AML-193 (cell line): ENCODE measurements around the gene KCTD17.

Experiments
- DNase-seq, 2 experiments: peaks; one replicate each; lab custom pipeline; 2025; lab: John Stamatoyannopoulos, UW

Gene KCTD17

DNA sequence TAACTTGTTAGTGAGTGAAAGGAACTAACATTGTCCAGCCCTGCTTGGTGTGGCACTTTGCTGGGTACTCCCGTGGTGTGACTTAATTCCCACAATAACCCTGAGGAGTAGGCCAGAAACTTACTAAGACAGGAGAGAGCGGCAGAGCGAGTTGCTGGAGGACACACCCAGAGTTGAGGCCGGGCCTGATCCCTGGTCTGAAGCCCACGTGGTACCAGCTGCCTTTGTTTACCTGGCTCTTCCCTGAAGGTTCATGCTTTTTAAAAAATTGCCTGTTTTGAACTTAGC, 31.4 kb upstream of the KCTD17 start:
- peak; percentile 41 to 49 for DNase-seq

DNA sequence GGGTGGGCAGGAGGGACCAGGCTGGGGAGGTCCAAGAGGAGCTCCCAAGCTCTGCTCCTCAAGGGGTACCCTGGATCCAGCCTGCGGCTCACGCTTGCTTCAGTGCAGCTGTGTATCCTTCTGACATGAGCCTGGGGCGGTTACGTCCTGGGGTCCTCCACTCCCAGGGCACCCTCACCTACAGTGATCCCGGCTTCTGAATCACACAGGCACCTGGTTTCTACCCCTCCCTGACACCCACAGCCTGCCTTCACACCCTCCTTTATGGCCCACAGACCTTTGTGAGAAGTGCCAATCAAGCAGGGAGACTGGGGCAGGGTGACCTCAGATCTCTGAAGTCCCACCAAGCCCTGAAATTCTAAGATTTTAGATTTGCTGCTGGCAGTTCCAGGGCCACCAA, 30.5 kb upstream of the KCTD17 start:
- no peak for DNase-seq

DNA sequence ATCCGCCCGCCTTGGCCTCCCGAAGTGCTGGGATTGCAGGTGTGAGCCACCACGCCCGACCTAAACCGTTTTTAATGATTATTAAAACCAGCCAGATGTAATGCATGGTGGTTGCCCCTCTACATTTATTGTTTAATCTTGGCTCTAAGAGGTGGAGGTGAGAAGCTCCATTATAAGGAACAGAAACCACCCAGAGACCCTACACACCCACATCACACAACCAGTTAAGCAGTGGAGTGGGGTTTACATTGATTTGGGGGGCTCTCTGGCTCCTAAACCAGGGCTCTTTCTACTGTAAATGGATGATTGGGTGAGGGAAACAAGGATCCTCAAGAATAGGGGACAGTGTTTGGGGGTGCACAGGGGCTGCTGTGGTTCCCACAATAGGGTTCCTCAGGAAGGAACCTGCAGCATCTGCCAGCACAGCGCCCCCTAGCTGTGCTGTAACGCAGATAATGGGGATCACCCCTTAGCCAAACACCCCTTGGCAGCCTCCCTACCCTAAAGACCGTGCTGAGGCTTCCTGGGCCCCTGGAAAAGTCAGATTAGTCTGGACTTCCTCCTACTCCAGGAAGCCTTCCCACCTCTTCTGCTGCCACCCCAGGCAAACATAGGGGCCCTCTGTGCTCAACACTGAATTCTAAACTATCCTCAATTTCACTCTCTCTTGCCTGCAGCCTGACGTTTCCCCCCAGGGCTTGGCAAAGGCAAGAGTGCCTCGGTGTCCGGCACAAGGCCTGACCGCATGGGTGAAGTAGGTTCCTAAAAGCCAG, 29.6 kb upstream of the KCTD17 start:
- DNase-seq, result peak; percentile 36 to 61

- no peak for DNase-seq
Observed at GRCh38 chr22:37022483-37023337, 28.8 kb upstream of the KCTD17 start.

GRCh38 chr22:37023743-37024338, 27.7 kb upstream of the KCTD17 start:
- no peak for DNase-seq

GRCh38 chr22:37024339-37025157, 27.0 kb upstream of the KCTD17 start:
- DNase-seq, result no peak

- DNase-seq, result no peak
Observed at GRCh38 chr22:37025500-37026070, 26.0 kb upstream of the KCTD17 start.

DNA sequence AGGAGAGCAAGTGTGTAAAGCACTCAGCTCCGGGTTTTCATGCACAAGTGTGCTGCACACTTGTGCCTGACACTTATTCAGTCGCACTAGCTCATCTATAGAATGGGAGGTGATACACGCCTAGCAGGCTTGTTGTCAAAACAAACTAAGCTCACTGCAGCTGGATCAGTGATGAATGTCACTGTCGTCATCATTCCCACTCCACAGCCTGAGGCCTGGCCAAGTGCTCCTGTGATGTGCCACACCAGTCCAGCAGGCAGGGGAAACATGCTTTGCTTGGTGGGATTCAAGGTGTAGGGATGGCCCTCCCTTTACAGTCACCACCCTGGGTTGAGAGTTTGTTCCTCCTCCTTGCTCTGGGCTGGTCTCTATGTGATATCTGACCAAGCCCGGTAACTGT, 25.2 kb upstream of the KCTD17 start:
- no peak for DNase-seq

DNA sequence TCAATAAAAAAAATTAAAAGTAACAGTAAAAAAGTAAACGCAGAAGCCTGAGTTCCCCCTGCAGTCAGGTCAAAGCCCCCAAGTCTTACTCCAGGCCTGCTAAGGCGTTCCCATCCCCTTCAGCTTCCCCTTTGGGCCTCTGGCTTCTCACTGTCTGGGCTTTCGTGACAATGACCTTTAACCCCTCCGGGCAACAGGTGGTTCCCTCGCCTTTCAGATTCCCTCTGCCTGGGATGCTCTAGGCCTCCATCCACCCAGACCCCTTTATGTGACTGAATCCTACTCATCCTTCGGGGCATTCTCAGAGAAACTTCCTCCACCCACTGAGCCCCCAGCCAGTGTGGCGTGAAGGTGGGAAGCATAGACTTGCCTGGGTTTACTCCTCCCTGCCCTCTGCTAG, 24.0 kb upstream of the KCTD17 start:
- DNase-seq, result no peak

GRCh38 chr22:37028692-37029674, 22.6 kb upstream of the KCTD17 start:
- no peak for DNase-seq

DNA sequence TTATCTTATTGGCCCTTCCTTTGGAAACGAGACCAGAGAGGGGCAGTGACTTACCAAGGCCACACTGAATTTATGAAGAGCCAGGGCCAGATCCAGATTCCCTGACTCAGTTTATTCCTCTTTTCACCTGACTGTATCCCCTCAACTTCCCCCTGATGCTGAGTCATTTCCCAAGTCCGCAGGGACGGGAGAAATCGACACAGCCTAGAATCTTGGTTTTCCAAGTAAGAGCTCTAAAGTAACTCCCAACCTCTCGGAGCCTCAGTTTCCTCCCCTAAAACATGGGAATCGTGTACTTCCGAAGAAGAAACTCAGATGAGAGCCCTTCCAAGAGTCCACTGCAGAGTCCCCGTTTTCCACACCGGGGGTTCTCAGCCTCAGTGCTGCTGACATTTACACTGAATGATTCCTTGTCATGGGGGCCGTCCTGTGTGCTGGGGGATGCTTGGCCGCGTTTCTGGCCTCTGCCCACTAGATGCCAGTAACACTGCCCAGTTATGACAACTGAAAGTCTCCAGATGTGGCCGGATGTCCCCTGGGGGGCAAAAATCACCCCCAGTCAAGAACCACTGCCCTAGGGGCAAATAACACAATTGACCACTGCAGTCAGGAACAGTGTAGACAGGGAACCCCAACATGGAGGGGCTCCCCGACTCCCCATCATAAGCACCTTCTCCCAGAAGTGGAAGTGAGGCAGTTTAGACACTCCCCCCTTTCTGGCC, 20.8 kb upstream of the KCTD17 start:
- DNase-seq, result no peak

- DNase-seq, result no peak
Observed at GRCh38 chr22:37032134-37032534, 19.4 kb upstream of the KCTD17 start.

GRCh38 chr22:37032535-37033460, 18.7 kb upstream of the KCTD17 start:
- peak; percentile 65 to 75 for DNase-seq

DNA sequence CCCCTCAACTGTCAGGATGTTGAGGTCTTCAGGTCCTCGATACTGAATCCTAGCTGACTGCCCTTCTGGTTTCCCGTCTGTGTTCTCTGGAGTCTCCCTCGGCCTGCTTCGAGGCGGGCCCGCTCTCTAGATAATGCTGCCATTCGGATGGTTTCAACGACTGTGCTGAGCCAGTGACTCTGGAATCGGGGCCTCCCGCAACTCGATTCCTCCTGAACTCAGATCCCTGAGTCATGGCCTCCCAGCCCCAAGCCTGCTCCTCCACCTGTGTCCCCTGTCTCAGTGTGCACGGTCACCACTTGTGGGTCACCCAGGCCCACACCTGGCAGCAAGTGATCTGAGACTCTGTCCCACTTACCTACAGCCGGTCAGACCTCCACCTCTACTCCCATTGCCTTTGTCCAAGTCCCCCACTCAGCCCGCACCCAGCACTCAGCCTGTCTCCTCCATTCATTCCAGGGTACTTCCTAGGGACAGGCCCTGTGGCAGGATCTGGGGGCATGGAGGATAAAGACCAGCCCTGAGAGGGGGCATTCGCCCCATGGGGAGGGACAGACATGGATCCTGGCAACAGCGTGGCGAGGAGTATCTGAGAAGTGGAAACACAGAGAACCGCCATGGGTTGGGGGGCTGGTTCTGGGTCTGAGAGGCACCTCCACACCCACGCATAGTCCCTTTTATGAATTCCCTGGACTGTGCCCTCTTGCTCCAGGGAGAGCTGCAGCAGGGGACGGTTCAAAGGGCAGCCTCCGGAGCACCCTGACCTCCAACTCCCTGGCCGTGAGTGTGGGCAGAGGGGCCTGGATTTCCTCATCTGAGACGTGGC, 17.7 kb upstream of the KCTD17 start:
- DNase-seq, result no peak

GRCh38 chr22:37036655-37037377, 14.7 kb upstream of the KCTD17 start:
- no peak for DNase-seq

- DNase-seq, result no peak
Observed at GRCh38 chr22:37037669-37038068, 13.9 kb upstream of the KCTD17 start.

GRCh38 chr22:37039466-37039865, 12.1 kb upstream of the KCTD17 start:
- DNase-seq, result no peak
